ENCODE measurements around the gene FBXL14. TPM values are rescaled to one million over a fixed set of nuclear protein-coding genes. Genes with fewer than 3 reads are reported as not detected.

FBXL14 gene
- total and polyA plus RNA-seq, 2 of the 13 experiments (the other 11 are each of a cell fraction or from before 2014, with no cell fraction given) = 7.0 to 7.4 TPM

DNA sequence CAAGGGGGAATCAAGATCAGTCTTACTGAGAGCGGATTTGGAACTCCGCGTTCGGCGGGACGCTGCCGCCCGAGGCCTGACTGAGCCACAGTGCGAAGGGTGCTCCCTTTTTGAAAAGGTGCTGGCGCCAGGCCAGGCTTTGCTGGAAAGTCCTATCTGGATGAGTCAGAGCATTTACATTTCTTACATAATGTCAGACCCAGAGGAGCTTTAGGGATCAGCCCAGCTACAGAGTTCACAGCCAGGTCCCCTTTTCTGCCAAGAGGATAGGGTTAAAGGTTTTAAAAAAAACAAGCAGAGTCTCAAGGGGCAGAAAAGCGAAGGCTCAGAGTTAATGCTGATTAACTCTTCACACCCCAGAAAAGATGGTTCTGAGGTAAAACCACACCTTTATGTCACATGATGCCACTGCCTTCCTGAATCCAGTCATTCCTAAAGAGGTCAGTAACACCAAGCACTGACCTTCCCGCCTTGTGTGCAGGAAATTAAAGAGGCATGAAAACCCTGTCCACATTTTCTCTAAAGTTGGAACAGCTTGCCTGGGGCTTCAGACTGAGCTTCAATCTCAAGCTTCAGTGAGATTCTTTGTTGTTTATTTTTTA is 11.7 kb upstream of the FBXL14 start (continued):
- TF ChIP-seq, protein P1, sequence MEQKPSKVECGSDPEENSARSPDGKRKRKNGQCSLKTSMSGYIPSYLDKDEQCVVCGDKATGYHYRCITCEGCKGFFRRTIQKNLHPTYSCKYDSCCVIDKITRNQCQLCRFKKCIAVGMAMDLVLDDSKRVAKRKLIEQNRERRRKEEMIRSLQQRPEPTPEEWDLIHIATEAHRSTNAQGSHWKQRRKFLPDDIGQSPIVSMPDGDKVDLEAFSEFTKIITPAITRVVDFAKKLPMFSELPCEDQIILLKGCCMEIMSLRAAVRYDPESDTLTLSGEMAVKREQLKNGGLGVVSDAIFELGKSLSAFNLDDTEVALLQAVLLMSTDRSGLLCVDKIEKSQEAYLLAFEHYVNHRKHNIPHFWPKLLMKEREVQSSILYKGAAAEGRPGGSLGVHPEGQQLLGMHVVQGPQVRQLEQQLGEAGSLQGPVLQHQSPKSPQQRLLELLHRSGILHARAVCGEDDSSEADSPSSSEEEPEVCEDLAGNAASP (CRISPR knock-in tag; IDR thresholded peaks at IDR 0.05; ENCODE audit: borderline replicate concordance) = no peak; the same call in 1 of the 2 replicates
- TF ChIP-seq, protein P2, sequence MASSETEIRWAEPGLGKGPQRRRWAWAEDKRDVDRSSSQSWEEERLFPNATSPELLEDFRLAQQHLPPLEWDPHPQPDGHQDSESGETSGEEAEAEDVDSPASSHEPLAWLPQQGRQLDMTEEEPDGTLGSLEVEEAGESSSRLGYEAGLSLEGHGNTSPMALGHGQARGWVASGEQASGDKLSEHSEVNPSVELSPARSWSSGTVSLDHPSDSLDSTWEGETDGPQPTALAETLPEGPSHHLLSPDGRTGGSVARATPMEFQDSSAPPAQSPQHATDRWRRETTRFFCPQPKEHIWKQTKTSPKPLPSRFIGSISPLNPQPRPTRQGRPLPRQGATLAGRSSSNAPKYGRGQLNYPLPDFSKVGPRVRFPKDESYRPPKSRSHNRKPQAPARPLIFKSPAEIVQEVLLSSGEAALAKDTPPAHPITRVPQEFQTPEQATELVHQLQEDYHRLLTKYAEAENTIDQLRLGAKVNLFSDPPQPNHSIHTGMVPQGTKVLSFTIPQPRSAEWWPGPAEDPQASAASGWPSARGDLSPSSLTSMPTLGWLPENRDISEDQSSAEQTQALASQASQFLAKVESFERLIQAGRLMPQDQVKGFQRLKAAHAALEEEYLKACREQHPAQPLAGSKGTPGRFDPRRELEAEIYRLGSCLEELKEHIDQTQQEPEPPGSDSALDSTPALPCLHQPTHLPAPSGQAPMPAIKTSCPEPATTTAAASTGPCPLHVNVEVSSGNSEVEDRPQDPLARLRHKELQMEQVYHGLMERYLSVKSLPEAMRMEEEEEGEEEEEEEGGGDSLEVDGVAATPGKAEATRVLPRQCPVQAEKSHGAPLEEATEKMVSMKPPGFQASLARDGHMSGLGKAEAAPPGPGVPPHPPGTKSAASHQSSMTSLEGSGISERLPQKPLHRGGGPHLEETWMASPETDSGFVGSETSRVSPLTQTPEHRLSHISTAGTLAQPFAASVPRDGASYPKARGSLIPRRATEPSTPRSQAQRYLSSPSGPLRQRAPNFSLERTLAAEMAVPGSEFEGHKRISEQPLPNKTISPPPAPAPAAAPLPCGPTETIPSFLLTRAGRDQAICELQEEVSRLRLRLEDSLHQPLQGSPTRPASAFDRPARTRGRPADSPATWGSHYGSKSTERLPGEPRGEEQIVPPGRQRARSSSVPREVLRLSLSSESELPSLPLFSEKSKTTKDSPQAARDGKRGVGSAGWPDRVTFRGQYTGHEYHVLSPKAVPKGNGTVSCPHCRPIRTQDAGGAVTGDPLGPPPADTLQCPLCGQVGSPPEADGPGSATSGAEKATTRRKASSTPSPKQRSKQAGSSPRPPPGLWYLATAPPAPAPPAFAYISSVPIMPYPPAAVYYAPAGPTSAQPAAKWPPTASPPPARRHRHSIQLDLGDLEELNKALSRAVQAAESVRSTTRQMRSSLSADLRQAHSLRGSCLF (CRISPR knock-in tag; IDR thresholded peaks at IDR 0.05; ENCODE audit: borderline replicate concordance) = no peak
- no peak for TF ChIP-seq ZSCAN22 (CRISPR knock-in tag; IDR thresholded peaks at IDR 0.05)
- TF ChIP-seq ZNF558 (CRISPR knock-in tag; IDR thresholded peaks at IDR 0.05; ENCODE audit: borderline replicate concordance) = no peak
- TF ChIP-seq HNRNPH1 (optimal IDR thresholded peaks at IDR 0.05; ENCODE audit: low read depth, low read length) = no peak
- TF ChIP-seq HNF4G (IDR thresholded peaks at IDR 0.05; ENCODE audit: borderline replicate concordance, low read depth, low read length) = peak; percentile 19; the same call in 1 of the 2 replicates
- TF ChIP-seq HNF4G (CRISPR knock-in tag; IDR thresholded peaks at IDR 0.05; ENCODE audit: borderline replicate concordance, low read depth) = no peak
- TF ChIP-seq, protein P3, sequence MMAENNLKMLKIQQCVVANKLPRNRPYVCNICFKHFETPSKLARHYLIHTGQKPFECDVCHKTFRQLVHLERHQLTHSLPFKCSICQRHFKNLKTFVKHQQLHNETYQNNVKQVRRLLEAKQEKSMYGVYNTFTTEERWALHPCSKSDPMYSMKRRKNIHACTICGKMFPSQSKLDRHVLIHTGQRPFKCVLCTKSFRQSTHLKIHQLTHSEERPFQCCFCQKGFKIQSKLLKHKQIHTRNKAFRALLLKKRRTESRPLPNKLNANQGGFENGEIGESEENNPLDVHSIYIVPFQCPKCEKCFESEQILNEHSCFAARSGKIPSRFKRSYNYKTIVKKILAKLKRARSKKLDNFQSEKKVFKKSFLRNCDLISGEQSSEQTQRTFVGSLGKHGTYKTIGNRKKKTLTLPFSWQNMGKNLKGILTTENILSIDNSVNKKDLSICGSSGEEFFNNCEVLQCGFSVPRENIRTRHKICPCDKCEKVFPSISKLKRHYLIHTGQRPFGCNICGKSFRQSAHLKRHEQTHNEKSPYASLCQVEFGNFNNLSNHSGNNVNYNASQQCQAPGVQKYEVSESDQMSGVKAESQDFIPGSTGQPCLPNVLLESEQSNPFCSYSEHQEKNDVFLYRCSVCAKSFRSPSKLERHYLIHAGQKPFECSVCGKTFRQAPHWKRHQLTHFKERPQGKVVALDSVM (CRISPR knock-in tag; IDR thresholded peaks at IDR 0.05) = 0 out of 2 replicates have a peak, but pooled peaks have one; percentile 6
- TF ChIP-seq ZNF703 (CRISPR knock-in tag; IDR thresholded peaks at IDR 0.05; ENCODE audit: borderline replicate concordance) = no peak
- no peak for TF ChIP-seq NFATC3 (CRISPR knock-in tag; IDR thresholded peaks at IDR 0.05)
- no peak for TF ChIP-seq MYNN (CRISPR knock-in tag; IDR thresholded peaks at IDR 0.05; ENCODE audit: low read depth)
- TF ChIP-seq KLF6 (CRISPR knock-in tag; IDR thresholded peaks at IDR 0.05) = 0 out of 2 replicates have a peak, but pooled peaks have one; percentile 23
- no peak for TF ChIP-seq ZNF549 (CRISPR knock-in tag; IDR thresholded peaks at IDR 0.05)
- peak; percentile 18; the same call in 1 of the 2 replicates for TF ChIP-seq ZMYM2 (CRISPR knock-in tag; IDR thresholded peaks at IDR 0.05)
- no peak; the same call in 1 of the 2 replicates for TF ChIP-seq NCOR1 (IDR thresholded peaks at IDR 0.05; ENCODE audit: borderline replicate concordance, low read length)
- TF ChIP-seq, protein P4, sequence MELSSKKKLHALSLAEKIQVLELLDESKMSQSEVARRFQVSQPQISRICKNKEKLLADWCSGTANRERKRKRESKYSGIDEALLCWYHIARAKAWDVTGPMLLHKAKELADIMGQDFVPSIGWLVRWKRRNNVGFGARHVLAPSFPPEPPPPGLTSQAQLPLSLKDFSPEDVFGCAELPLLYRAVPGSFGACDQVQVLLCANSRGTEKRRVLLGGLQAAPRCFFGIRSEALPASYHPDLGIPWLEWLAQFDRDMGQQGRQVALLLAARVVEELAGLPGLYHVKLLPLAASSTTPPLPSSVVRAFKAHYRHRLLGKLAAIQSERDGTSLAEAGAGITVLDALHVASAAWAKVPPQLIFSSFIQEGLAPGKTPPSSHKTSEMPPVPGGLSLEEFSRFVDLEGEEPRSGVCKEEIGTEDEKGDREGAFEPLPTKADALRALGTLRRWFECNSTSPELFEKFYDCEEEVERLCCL (CRISPR knock-in tag; IDR thresholded peaks at IDR 0.05; ENCODE audit: borderline replicate concordance) = no peak
- TF ChIP-seq STAT5B (CRISPR knock-in tag; IDR thresholded peaks at IDR 0.05) = no peak
- TF ChIP-seq NR2F2 (IDR thresholded peaks at IDR 0.05; ENCODE audit: borderline replicate concordance, low read depth) = no peak
- TF ChIP-seq MAZ (IDR thresholded peaks at IDR 0.05; ENCODE audit: borderline replicate concordance, low read depth, low read length) = no peak
- no peak for TF ChIP-seq MAZ (CRISPR knock-in tag; IDR thresholded peaks at IDR 0.05; ENCODE audit: low read depth)

All from HepG2 (cell line).